Measurements from ENCODE around the gene KIAA1549. TPM values are rescaled to one million over a fixed set of nuclear protein-coding genes. Genes with fewer than 3 reads are reported as not detected.

KIAA1549 gene
- polyA plus RNA-seq, 1 donor (not counting 4 experiments of a cell fraction or from before 2014, with no cell fraction given): 1.1 TPM

DNA sequence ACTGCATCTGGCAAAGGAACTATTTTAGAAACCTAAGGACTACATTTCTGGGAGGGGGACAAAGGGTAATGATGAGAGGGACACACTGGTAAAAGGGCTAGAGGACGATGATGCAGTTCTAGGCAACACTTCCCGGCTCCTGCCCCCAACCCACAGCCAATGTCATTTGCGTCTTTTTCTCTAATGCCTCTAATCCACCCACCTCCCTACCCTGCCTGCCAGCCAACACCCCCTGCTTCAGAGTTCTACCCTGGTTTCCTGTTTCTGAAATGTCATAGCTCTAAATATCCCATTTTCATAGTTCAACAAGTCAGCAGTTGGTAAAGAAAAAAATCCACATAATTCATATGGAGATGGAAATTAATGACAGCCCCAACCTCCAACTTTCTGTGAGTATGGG lies 79.0 kb downstream of the KIAA1549 start:
- dilution Hi-C loops (cut with MboI; ENCODE audit: extremely low pct_ligation_motif_present, low sequenced_read_pairs): no loop called here
- FAIRE-seq (no peak), DNase-seq (ENCODE audit: low read depth, low spot score) (no peak)
- Histone ChIP-seq H3K9ac (ENCODE audit: control insufficient read depth, extremely low read depth, insufficient read depth, low read length) (no peak overlapping the region), H3K9me3 (ENCODE audit: control insufficient read depth, low read depth, low read length) (no peaks in the 10 kb centered on the region), H2AFZ (ENCODE audit: control insufficient read depth, low read length) (no peak overlapping the region), H3K9me1 (ENCODE audit: control insufficient read depth, extremely low read depth, insufficient read depth, low read length) (no peaks in the 10 kb centered on the region), H3K4me2 (ENCODE audit: control insufficient read depth, extremely low read depth, insufficient read depth, low read depth, low read length) (no peak overlapping the region), H3K36me3 (ENCODE audit: control insufficient read depth in 2 of 2, extremely low read depth in 1 of 2, insufficient read depth in 2 of 2, low read length in 2 of 2) (no peaks in the 10 kb centered on the region), H3K4me1 (ENCODE audit: control insufficient read depth, extremely low read depth, insufficient read depth, low read length) (no peaks in the 10 kb centered on the region), H4K20me1 (ENCODE audit: control insufficient read depth, extremely low read depth, insufficient read depth, low read length) (no peaks in the 10 kb centered on the region), H3K27ac (ENCODE audit: control insufficient read depth, insufficient read depth, low read length) (no peak overlapping the region), H3K79me2 (ENCODE audit: control insufficient read depth, insufficient read depth, low read length) (no peaks in the 10 kb centered on the region), H3K4me3 (ENCODE audit: control insufficient read depth in 2 of 3, extremely low read depth in 1 of 3, insufficient read depth in 2 of 3, low read depth in 1 of 3, low read length in 3 of 3) (no peak overlapping the region), H3K27me3 (ENCODE audit: control insufficient read depth, extremely low read depth, insufficient read depth, low read length) (no peaks in the 10 kb centered on the region)
- TF ChIP-seq, protein P1, sequence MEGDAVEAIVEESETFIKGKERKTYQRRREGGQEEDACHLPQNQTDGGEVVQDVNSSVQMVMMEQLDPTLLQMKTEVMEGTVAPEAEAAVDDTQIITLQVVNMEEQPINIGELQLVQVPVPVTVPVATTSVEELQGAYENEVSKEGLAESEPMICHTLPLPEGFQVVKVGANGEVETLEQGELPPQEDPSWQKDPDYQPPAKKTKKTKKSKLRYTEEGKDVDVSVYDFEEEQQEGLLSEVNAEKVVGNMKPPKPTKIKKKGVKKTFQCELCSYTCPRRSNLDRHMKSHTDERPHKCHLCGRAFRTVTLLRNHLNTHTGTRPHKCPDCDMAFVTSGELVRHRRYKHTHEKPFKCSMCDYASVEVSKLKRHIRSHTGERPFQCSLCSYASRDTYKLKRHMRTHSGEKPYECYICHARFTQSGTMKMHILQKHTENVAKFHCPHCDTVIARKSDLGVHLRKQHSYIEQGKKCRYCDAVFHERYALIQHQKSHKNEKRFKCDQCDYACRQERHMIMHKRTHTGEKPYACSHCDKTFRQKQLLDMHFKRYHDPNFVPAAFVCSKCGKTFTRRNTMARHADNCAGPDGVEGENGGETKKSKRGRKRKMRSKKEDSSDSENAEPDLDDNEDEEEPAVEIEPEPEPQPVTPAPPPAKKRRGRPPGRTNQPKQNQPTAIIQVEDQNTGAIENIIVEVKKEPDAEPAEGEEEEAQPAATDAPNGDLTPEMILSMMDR (optimal IDR thresholded peaks at IDR 0.05 in 1 of 3, IDR thresholded peaks at IDR 0.05 in 1 of 3, conservative IDR thresholded peaks at IDR 0.05 in 1 of 3; ENCODE audit: extremely low read depth in 1 of 3, insufficient read depth in 2 of 3, low read length in 3 of 3): no peak
- TF ChIP-seq EZH2 (IDR thresholded peaks at IDR 0.05; ENCODE audit: low read length): no peak

DNA sequence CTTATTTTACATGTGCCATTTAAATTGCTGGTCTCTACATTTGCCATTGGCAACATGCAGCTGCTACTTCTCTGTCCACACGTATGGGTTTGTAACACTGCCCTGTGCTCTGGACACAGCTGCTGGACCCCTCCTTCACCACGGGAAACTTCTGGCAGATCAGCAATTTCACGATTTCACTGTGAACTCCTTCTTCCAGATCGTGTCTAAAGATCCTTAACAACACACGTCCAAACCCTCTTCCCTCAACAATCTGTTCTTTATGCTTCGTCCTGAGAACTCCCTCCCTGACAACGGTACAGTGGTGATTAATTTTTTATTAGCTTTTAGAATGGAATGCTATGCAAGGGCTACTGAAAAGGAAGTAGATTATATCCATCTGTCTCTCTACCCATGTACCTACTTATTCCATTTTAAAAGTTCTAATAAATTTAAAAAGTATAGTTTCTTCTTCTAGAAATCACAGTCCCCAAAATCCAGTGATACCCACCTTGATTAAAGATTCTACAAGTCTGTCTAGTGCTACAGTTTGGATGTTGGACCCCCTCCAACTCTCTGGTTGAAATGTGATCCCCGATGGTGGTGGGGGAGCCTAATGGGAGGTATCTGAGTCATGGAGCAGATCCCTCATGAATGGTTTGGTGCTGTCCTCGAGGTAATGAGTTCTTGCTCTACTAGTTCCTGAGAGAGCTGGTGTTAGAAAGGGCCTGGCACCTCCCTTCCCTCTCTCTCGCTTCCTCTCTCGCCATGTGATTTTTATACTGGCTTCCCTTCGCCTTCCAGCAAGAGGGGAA lies 81.0 kb downstream of the KIAA1549 start:
- H3K79me2 ChIP-seq (ENCODE audit: control insufficient read depth, insufficient read depth, low read length): no peaks in the 10 kb centered on the region
- H3K9me1 ChIP-seq (ENCODE audit: control insufficient read depth, extremely low read depth, insufficient read depth, low read length): no peaks in the 10 kb centered on the region
- H2AFZ ChIP-seq (ENCODE audit: control insufficient read depth, low read length): no peak overlapping the region
- no peaks in the 10 kb centered on the region for H3K36me3 ChIP-seq (ENCODE audit: control insufficient read depth in 2 of 2, extremely low read depth in 1 of 2, insufficient read depth in 2 of 2, low read length in 2 of 2)
- no peaks in the 10 kb centered on the region for H3K4me1 ChIP-seq (ENCODE audit: control insufficient read depth, extremely low read depth, insufficient read depth, low read length)
- H3K9me3 ChIP-seq (ENCODE audit: control insufficient read depth, low read depth, low read length): no peaks in the 10 kb centered on the region
- dilution Hi-C loops (cut with MboI; ENCODE audit: extremely low pct_ligation_motif_present, low sequenced_read_pairs): no loop called here
- DNase-seq (ENCODE audit: low read depth, low spot score) (no peak), FAIRE-seq (no peak)
- no peaks in the 10 kb centered on the region for H3K27me3 ChIP-seq (ENCODE audit: control insufficient read depth, extremely low read depth, insufficient read depth, low read length)
- H3K9ac ChIP-seq (ENCODE audit: control insufficient read depth, extremely low read depth, insufficient read depth, low read length): no peak overlapping the region
- H4K20me1 ChIP-seq (ENCODE audit: control insufficient read depth, extremely low read depth, insufficient read depth, low read length): no peaks in the 10 kb centered on the region
- TF ChIP-seq EZH2 (IDR thresholded peaks at IDR 0.05; ENCODE audit: low read length): no peak
- TF ChIP-seq, protein P1 (optimal IDR thresholded peaks at IDR 0.05 in 1 of 3, IDR thresholded peaks at IDR 0.05 in 1 of 3, conservative IDR thresholded peaks at IDR 0.05 in 1 of 3; ENCODE audit: extremely low read depth in 1 of 3, insufficient read depth in 2 of 3, low read length in 3 of 3): no peak
- no peak overlapping the region for H3K4me2 ChIP-seq (ENCODE audit: control insufficient read depth, extremely low read depth, insufficient read depth, low read depth, low read length)
- H3K27ac ChIP-seq (ENCODE audit: control insufficient read depth, insufficient read depth, low read length): no peak overlapping the region
- no peak overlapping the region for H3K4me3 ChIP-seq (ENCODE audit: control insufficient read depth in 2 of 3, extremely low read depth in 1 of 3, insufficient read depth in 2 of 3, low read depth in 1 of 3, low read length in 3 of 3)

All from keratinocyte (primary cell).